CD14-positive monocyte (primary cell): ENCODE data around the gene CALML5. TPM values are rescaled to one million over a fixed set of nuclear protein-coding genes. Genes with fewer than 3 reads are reported as not detected.

ENCODE experiments used
- DNase-seq, 3 donors: peaks; one replicate each; pipeline ENCODE4 v3.0.0-alpha.2; 2011 to 2022
- H2AFZ ChIP-seq: 2 replicates; pipeline ENCODE4 v1.6.0; 2012; ENCODE audit warnings: mild to moderate bottlenecking, low read depth, low read length, inconsistent platforms; ENCODE audit not compliant: insufficient read depth, poor library complexity, severe bottlenecking
- H3K27ac ChIP-seq, 2 donors: 1 replicate in 1 of 2; 2 replicates in 1 of 2; pipeline ENCODE4 v1.5.1; 2012 to 2013; ENCODE audit warnings: low read length in 2 of 2, control low read depth in 1 of 2, inconsistent platforms in 1 of 2, low read depth in 1 of 2, mild to moderate bottlenecking in 1 of 2
- H3K27me3 ChIP-seq, 2 donors: one replicate each; pipeline versions ENCODE4 v1.6.0 to v1.6.1; 2011 to 2013; ENCODE audit warnings: low read length in 2 of 2; ENCODE audit not compliant: control insufficient read depth in 2 of 2, insufficient read depth in 2 of 2
- H3K36me3 ChIP-seq, 2 donors: replicated peaks in 1 of 2; 1 replicate in 1 of 2; 2 replicates in 1 of 2; pipeline versions ENCODE4 v1.5.1 to v1.6.1; 2012 to 2013; ENCODE audit warnings: low read length in 2 of 2, control low read depth in 1 of 2, inconsistent platforms in 1 of 2, mild to moderate bottlenecking in 1 of 2; ENCODE audit not compliant: insufficient read depth in 2 of 2, control insufficient read depth in 1 of 2
- H3K4me1 ChIP-seq, 2 donors: 1 replicate in 1 of 2; 2 replicates in 1 of 2; pipeline versions ENCODE4 v1.5.1 to v1.6.1; 2012 to 2013; ENCODE audit warnings: low read length in 2 of 2, control low read depth in 1 of 2, inconsistent platforms in 1 of 2, mild to moderate bottlenecking in 1 of 2, moderate library complexity in 1 of 2; ENCODE audit not compliant: insufficient read depth in 2 of 2, control insufficient read depth in 1 of 2
- H3K4me2 ChIP-seq: replicated peaks from 2 replicates; pipeline ENCODE3; 2012; ENCODE audit warnings: low read length, moderate library complexity, mild to moderate bottlenecking; ENCODE audit not compliant: poor library complexity, severe bottlenecking; ENCODE audit errors: extremely low read depth
- H3K4me3 ChIP-seq, 3 experiments: fragments of 200-600 bp in 1 of 3; sonication (generic) in 1 of 3; replicated peaks in 1 of 3; 1 replicate in 2 of 3; 2 replicates in 1 of 3; pipeline ENCODE4 v1.5.1; 2011 to 2013; ENCODE audit warnings: low read length in 3 of 3, mild to moderate bottlenecking in 3 of 3, control low read depth in 2 of 3, low read depth in 2 of 3, inconsistent platforms in 1 of 3, moderate library complexity in 1 of 3
- H3K79me2 ChIP-seq: 2 replicates; pipeline ENCODE4 v1.6.0; 2012; ENCODE audit warnings: mild to moderate bottlenecking, control low read depth, inconsistent platforms, low read length, moderate library complexity; ENCODE audit not compliant: insufficient read depth
- H3K9ac ChIP-seq: 2 replicates; pipeline ENCODE4 v1.6.0; 2017; ENCODE audit warnings: low read length, mild to moderate bottlenecking; ENCODE audit not compliant: insufficient read depth, poor library complexity, severe bottlenecking
- H3K9me3 ChIP-seq, 2 donors: replicated peaks in 1 of 2; 1 replicate in 1 of 2; 2 replicates in 1 of 2; pipeline versions ENCODE4 v1.5.1 to v1.6.1; 2012 to 2013; ENCODE audit warnings: low read length in 2 of 2, control low read depth in 1 of 2; ENCODE audit not compliant: control insufficient read depth in 1 of 2, insufficient read depth in 1 of 2
- H4K20me1 ChIP-seq: 2 replicates; pipeline ENCODE4 v1.6.0; 2012; ENCODE audit warnings: mild to moderate bottlenecking, low read length, control low read depth, moderate library complexity; ENCODE audit not compliant: insufficient read depth
- H3K27ac Mint-ChIP-seq, 7 donors: one replicate each; pipeline ENCODE4 v1.8.0; 2020; ENCODE audit warnings: mild to moderate bottlenecking in 7 of 7, mixed read lengths in 7 of 7, moderate library complexity in 6 of 7, inconsistent platforms in 2 of 7
- H3K27me3 Mint-ChIP-seq, 3 donors: one replicate each; pipeline ENCODE4 v1.8.0; 2021 to 2022; ENCODE audit warnings: low read depth in 3 of 3, mild to moderate bottlenecking in 3 of 3, mixed read lengths in 3 of 3, moderate library complexity in 3 of 3, inconsistent platforms in 1 of 3
- H3K36me3 Mint-ChIP-seq, 2 donors: one replicate each; pipeline ENCODE4 v1.8.0; 2020; ENCODE audit warnings: mixed read lengths in 2 of 2, inconsistent platforms in 1 of 2, mild to moderate bottlenecking in 1 of 2
- H3K4me1 Mint-ChIP-seq: one replicate; pipeline ENCODE4 v1.8.0; 2020; ENCODE audit warnings: mild to moderate bottlenecking, mixed read lengths
- H3K4me3 Mint-ChIP-seq, 2 donors: one replicate each; pipeline ENCODE4 v1.8.0; 2020; ENCODE audit warnings: mild to moderate bottlenecking in 2 of 2, mixed read lengths in 2 of 2, moderate library complexity in 1 of 2
- H3K9me3 Mint-ChIP-seq, 7 donors: one replicate each; pipeline ENCODE4 v1.8.0; 2020 to 2022; ENCODE audit warnings: mixed read lengths in 7 of 7, mild to moderate bottlenecking in 6 of 7, moderate library complexity in 6 of 7, inconsistent platforms in 2 of 7
- CTCF ChIP-seq: fragments of 200-600 bp; IDR thresholded peaks from one replicate; pipeline ENCODE4 v1.8.0; 2022; ENCODE audit warnings: antibody characterized with exemption, mild to moderate bottlenecking
- WGBS: methylation state at CpG from one replicate; pipeline ENCODE4 v1.1.5; 2013; ENCODE audit warnings: missing lambda C conversion rate; ENCODE audit not compliant: insufficient coverage; 5-methylcytosine and 5-hydroxymethylcytosine counted together
- intact Hi-C, 2 donors: fragments of 100-400 bp; cut with micrococcal nuclease; formaldehyde crosslinking; loops; one replicate each; pipeline versions ENCODE4 v1.15.0 to v1.15.1; 2023
- polyA plus RNA-seq, 3 donors: library from polyadenylated mRNA; depleted of rRNA in 1 of 3; unstranded in 2 of 3; stranded (reverse) in 1 of 3; fragments of 300-500 nt in 2 of 3; fragments of >200 nt in 1 of 3; fragmentation: Illumina TruSeq in 2 of 3; gene quantifications; 1 replicate in 2 of 3; 2 replicates in 1 of 3; pipeline ENCODE4 v1.2.3, GENCODE V29; 2012 to 2021

The CALML5 gene
- polyA plus RNA-seq, 3 donors = not detected

DNA sequence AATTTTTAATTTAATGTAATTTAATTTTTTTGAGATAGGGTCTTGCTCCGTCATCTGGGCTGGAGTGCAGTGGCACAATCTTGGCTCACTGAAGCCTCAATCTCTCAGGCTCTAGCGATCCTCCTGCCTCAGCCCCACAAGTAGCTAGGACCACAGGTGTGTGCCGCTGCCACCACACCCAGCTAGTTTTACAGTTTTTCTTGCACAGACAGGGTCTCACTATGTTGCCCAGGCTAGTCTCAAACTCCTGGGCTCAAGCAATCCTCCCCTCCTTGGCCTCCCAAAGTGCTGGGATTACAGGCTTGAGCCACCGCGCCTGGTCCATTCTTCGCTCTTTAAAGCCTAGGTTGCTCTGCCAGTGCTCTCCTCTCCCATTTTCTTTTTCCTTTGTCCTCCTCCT, 38.3 kb upstream of the CALML5 start:
- Histone ChIP-seq H3K4me1 (peaks cover 11 to 13% of the 10 kb centered on the region in 2 donors), H3K27me3 (no peaks in the 10 kb centered on the region), H3K36me3 (no peaks in the 10 kb centered on the region), H3K4me3 (no peak overlapping the region), H2AFZ (no peak overlapping the region), H3K27ac (no peak overlapping the region), H3K9ac (no peak overlapping the region), H3K9me3 (peaks cover 3 to 11% of the 10 kb centered on the region in 2 donors), H3K79me2 (no peaks in the 10 kb centered on the region), H4K20me1 (no peaks in the 10 kb centered on the region), H3K4me2 (no peak overlapping the region)
- H3K4me3 Mint-ChIP-seq = no peak overlapping the region
- no peak for TF ChIP-seq CTCF
- peaks cover 25% of the 10 kb centered on the region for H3K4me1 Mint-ChIP-seq
- peaks cover 0 to 3% (median 2%) of the 10 kb centered on the region in 3 donors for H3K27me3 Mint-ChIP-seq
- intact Hi-C loops = no loop called here
- WGBS = 94% methylated on average over 6 of the region's 6 CpGs
- peaks cover 2 to 12% (median 7%) of the 10 kb centered on the region in 7 donors for H3K9me3 Mint-ChIP-seq
- DNase-seq = no peak
- H3K27ac Mint-ChIP-seq = no peak overlapping the region
- H3K36me3 Mint-ChIP-seq = no peaks in the 10 kb centered on the region

DNA sequence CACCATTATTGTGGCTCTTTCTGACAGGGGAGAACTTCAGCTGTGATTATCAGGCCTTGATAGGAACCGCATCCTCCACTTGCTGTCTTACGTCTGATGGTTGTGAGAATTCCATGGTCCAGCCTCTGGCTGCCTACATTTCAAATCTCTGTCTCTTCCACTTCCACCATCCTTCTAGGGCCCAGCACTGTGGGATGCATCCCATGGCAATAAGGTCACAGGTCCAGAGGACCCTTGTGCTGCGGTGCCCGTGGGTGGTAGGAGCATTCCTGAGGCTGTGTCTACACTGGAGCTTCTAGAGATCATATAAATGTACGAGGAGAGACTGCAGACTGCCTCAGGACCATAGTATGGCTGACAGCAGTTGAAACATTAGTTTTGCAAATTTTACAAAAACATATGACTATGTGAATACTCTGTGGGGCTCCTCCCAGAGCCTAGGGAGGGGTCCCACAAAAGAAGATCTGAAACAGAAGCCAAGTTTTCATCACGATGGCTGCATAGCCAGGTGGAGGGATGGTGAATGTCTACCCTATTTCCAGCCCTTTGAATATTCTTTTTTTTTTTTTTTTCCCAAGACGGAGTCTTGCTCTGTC, 37.2 kb upstream of the CALML5 start:
- peaks cover 0 to 11% of the 10 kb centered on the region in 2 donors for H3K9me3 ChIP-seq
- H3K79me2 ChIP-seq = no peaks in the 10 kb centered on the region
- peaks cover 0 to 8% (median 2%) of the 10 kb centered on the region in 7 donors for H3K9me3 Mint-ChIP-seq
- H3K4me3 Mint-ChIP-seq = no peak overlapping the region
- H4K20me1 ChIP-seq = no peaks in the 10 kb centered on the region
- intact Hi-C loops = no loop called here
- H3K36me3 Mint-ChIP-seq = no peaks in the 10 kb centered on the region
- H2AFZ ChIP-seq = no peak overlapping the region
- no peak overlapping the region for H3K27ac ChIP-seq
- TF ChIP-seq CTCF = no peak
- 100% methylated on average over 2 of the region's 7 CpGs for WGBS
- no peak overlapping the region for H3K4me3 ChIP-seq
- H3K9ac ChIP-seq = no peak overlapping the region
- H3K27me3 ChIP-seq = no peaks in the 10 kb centered on the region
- peaks cover 25% of the 10 kb centered on the region for H3K4me1 Mint-ChIP-seq
- no peak overlapping the region for H3K27ac Mint-ChIP-seq
- peaks cover 11 to 13% of the 10 kb centered on the region in 2 donors for H3K4me1 ChIP-seq
- H3K4me2 ChIP-seq = no peak overlapping the region
- DNase-seq = no peak
- peaks cover 0 to 3% (median 3%) of the 10 kb centered on the region in 3 donors for H3K27me3 Mint-ChIP-seq
- no peaks in the 10 kb centered on the region for H3K36me3 ChIP-seq
